Loucy (cell line): Measurements from ENCODE around the gene CTAGE8.
"Not testable (repeated sequence)": the region's sequence is repeated elsewhere in the genome, so short reads cannot be mapped to it uniquely, and the experiment has no call there.

Source experiments
- CTCF ChIP-seq: fragments of 200-600 bp; sonication (generic); conservative IDR thresholded peaks from 2 replicates; pipeline ENCODE4 v1.5.1; 2014; ENCODE audit warnings: mild to moderate bottlenecking, antibody characterized with exemption, low read length
- EZH2phosphoT487 ChIP-seq: fragments of 200-600 bp; IDR thresholded peaks from 2 replicates; pipeline ENCODE4 v1.6.1; 2018; ENCODE audit warnings: antibody characterized with exemption, mild to moderate bottlenecking, moderate library complexity, borderline replicate concordance

GRCh38 chr7:144309702-144310101 lies 40.6 kb upstream of the CTAGE8 start:
- TF ChIP-seq CTCF, EZH2phosphoT487: not testable (repeated sequence)
